GM19043 (cell line): ENCODE results near the gene CYB561D2.

Source experiments
- ATAC-seq: cut with Tn5 transposase; IDR thresholded peaks from one replicate; pipeline ENCODE4 v1.9.1; 2021; ENCODE audit warnings: low read depth; ENCODE audit not compliant: unreplicated experiment

Gene CYB561D2

GRCh38 chr3:50358911-50359759 is 8.5 kb downstream of the CYB561D2 start, which contains the start of gene TMEM115:
TSS of gene TMEM115 (minus strand) at chr3:50359521. CDS start at chr3:50359063, 458 bp downstream.
- peak; percentile 100 for ATAC-seq

DNA sequence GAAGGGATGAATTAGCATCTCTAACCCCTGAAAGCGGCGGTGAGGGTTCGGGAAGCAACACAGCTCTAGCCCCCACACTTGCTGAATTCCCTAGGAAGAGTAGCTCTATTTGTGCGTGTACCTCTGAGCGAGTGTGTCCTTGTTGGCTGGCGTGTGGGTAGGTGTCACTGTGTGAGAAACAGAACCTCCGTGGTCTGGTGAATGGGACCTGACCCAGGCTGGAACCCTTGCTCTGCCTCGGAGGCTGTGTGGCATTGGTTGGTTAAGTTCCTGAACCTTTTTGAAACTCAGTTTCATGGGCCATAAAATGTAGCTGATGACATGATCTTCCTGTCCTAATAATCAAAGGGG is 9.1 kb downstream of the CYB561D2 start:
- no peak for ATAC-seq

- ATAC-seq, result peak; percentile 20
Measured at GRCh38 chr3:50364573-50365079, 14.0 kb downstream of the CYB561D2 start.

GRCh38 chr3:50365080-50365841 is 14.6 kb downstream of the CYB561D2 start:
- ATAC-seq, result peak; percentile 89

DNA sequence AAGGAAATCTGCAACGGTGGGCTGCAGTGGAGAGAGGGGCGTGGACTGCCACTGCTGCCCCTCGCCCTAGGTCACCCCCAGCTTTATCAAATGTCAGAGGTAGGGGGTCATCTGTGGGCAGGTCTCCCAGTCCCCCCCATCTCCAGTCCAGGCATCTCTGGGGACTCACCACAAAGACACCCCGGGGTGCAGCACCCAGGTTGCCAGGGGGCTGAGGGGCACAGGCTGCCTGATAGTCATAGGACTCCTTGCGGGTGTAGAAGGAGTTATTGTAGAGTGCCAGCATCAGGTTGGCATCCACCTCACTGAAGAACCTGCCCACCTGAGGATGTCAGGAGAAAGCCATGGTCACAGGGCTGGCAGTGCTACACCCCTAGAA is 15.2 kb downstream of the CYB561D2 start:
- no peak for ATAC-seq

DNA sequence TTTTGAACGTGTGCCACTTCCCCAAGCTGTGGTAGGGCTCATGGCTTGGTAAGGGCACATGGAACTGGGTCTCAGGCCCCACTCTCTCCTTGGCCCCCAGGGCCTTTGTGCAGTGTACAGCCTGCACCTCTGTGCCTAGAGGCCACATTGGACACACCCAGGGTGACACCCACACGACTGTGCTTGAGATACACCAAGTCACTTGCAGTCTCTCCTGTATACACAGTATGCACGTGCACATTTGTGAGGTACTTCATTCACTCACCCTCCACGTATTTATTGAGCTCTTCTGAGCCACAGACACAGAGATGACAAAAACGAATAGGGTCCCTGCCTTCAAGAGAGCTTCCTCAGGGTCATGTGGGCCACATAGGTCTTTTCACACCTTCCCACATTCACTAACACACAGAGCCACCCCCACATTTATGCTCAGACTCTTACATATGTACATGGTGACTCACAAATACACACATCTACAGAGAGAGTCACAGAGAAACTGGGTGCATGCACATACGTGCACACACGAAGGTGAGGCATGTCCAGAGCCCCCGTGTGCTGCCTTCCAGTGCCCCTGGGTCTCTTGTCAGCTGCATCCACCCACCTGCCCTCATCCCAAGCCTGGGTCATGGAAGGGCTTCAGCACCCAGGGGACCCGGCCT is 18.5 kb downstream of the CYB561D2 start:
- ATAC-seq, result no peak

GRCh38 chr3:50370594-50370993 is 19.9 kb downstream of the CYB561D2 start:
- ATAC-seq, result no peak

- ATAC-seq, result no peak
Measured at GRCh38 chr3:50371133-50371685, 20.5 kb downstream of the CYB561D2 start.

DNA sequence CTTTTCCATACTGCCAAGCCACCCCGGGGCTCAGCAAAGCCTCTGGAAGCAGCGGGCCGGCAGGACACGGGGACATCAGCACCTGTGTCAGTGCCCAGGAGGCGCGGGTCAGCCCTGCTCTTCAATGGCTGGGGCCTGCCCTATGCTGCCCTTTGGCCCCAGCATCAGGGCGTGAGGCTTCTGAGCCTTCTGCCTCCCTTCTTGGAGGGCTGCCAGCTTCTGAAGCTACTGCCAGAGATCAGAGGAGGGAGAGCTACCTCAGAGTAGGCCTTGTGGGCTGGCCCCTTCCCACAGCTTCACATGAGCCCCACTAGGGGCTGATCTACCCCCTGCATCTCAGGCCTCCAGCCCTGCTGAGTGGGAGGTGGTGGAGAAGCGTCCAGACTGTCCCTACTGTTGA is 21.7 kb downstream of the CYB561D2 start:
- ATAC-seq, result no peak

- no peak for ATAC-seq
Measured at GRCh38 chr3:50373146-50374051, 22.7 kb downstream of the CYB561D2 start.

DNA sequence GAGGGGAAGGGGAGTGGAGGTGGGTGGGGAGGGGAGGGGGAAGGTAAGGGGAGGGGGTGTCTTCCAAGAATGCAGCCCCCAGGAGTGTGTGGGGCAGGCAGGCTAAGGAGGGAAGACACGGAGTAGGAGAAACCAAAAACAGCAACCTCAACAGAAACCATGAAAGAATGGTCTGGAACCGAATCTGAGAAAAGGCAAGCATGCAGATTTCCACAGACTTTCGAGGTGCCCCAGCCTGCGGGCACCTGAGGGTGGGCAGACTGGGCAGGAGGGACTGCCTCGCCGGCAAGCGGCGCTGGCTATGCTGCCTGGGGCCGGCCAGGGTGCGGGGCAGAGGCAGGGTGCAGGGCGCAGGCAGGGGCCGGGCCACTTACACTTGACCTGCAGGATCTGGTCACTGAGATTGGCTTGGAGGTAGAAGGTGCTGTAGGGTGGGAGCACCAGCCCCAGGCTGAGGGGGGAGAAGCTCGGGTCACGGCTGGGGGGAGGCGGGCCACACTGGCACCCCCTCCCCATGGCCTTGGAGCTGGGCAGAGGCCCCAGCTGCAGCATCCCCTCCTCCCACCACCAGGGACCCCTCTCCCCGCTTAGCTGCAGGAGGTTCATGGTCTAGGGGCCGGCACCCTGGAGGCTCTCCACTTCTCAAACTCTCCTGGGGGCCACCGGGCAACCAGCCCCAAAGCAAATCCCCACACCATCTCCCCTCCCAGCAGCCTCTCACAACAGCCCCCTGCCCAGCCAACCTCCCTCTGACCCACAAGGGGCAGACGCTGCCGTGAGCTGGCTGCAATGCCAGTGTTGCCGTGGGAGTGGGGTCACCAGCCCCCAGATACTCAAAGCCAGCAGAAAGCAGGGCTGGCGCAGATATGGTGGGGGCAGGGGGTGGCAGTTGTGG is 23.9 kb downstream of the CYB561D2 start:
- ATAC-seq, result no peak

DNA sequence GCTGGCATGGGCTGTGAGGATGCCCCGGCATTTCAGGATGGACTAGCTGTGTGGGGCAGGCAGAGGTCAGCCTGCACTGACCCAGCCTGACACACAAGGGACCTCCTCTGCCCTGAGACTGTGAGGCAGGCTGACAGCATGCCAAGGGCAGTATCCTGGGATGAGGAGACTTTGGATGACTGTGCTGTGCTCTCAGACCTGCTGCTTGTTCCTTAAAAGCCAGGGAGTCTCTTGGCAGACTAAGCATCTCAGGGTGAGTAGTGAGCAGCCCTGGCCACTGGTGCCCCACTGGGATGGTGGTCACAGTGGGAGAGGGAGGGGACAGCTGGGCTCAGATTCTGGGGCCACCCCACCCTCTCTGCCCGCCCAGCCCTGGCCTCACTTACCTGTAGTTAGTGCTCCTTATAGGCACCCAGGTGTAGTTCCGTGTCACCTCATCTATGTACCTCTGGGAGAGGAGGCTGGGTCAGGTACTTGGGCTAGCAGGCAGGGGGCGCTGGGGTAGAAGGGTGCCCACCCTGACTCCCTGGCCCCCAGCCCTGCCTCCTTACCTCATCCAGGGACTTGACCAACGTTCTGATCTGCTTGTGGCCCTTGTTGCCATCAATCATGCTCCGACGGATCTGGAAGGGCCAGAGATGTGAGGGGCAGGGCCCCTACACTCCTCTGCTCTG is 24.7 kb downstream of the CYB561D2 start:
- ATAC-seq, result no peak

GRCh38 chr3:50378024-50378423 is 27.4 kb downstream of the CYB561D2 start:
- ATAC-seq, result no peak

DNA sequence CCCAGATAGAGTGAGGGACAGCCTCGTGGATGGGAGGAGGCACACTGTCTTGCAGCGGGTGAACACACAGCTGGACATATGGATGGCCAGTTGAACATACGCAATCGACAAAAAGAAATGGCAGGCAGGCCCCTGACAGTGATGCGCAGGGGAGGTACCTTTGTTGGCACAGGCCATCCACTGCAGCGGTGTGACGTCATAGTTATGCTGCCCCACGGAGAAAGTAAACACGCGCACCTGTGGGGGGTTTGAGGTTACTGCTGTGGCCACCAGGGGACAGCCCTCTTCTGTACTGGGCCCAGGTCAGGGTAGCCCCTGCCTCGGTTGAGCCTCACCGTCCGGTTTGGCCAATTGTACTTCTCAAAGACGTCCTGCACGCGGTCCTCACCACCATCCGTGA is 28.1 kb downstream of the CYB561D2 start:
- ATAC-seq, result no peak

GRCh38 chr3:50380405-50381085 is 29.9 kb downstream of the CYB561D2 start:
- ATAC-seq, result no peak

GRCh38 chr3:50381383-50381782 is 30.7 kb downstream of the CYB561D2 start:
- ATAC-seq, result no peak

- no peak for ATAC-seq
Measured at GRCh38 chr3:50382722-50383121, 32.1 kb downstream of the CYB561D2 start.

DNA sequence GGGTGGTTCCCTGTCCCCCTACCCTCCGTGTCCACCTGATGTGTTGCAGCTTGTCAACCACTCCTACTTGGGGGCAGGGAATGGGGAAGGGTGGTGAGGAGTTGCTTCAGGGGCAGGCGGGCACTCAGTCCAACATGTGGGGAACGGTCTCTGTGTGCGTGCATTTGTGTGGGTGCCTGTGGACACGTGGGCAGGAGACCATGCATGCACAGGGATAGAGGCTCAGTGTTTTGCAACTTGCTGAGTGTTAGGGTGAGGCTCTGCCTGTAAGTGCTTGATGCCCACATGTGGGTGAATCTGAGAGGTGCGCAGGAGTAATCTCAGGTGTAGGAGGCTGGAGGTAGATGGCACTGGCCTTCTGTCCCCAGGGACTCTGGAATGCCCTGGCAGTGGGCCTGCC is 33.1 kb downstream of the CYB561D2 start:
- no peak for ATAC-seq
